CD4-positive, CD25-positive, alpha-beta regulatory T cell (primary cell): ENCODE results near the gene ZNF740. TPM values are rescaled to one million over a fixed set of nuclear protein-coding genes. Genes with fewer than 3 reads are reported as not detected.

Source experiments
- polyA plus RNA-seq, 4 donors: library from polyadenylated mRNA; unstranded; fragments of 300-500 nt; fragmentation: Illumina TruSeq; gene quantifications; one replicate each; pipeline ENCODE4 v1.2.3, GENCODE V29; 2021
- total RNA-seq: library from RNA; stranded (reverse); gene quantifications from one replicate; pipeline ENCODE4 v1.2.3, GENCODE V29; 2022

The ZNF740 gene
- total and polyA plus RNA-seq, 5 donors from 2014 or later = 2.3 to 32.6 (median 3.0) TPM

Other genes with a start within 250 kb of the ZNF740 start
- 2.4 TPM for gene KRT18, start 231.6 kb upstream of the ZNF740 start, total RNA-seq
- gene KRT18, start 231.6 kb upstream of the ZNF740 start, polyA plus RNA-seq = 10 to 100 TPM in 1 of 4 donors, 1 to 10 TPM in 3; 5.8 to 11.2 (median 6.8) TPM
- gene EIF4B, start 174.3 kb upstream of the ZNF740 start, total RNA-seq = 506 TPM
- gene EIF4B, start 174.3 kb upstream of the ZNF740 start, polyA plus RNA-seq = 100 to 1,000 TPM in 2 of 4 donors, 10 to 100 TPM in 2; 71.3 to 116 (median 103) TPM
- gene TNS2, start 130.7 kb upstream of the ZNF740 start, total RNA-seq = 1.4 TPM
- under 1 TPM in 1 of 4 donors, not detected in 3; 0.09 TPM for gene TNS2, start 130.7 kb upstream of the ZNF740 start, polyA plus RNA-seq
- gene SPRYD3, start 101.3 kb upstream of the ZNF740 start, total RNA-seq = 25.9 TPM
- gene SPRYD3, start 101.3 kb upstream of the ZNF740 start, polyA plus RNA-seq = 10 to 100 TPM; 34.1 to 59.2 (median 45.9) TPM
- not detected for gene IGFBP6, start 83.1 kb upstream of the ZNF740 start, total RNA-seq
- gene IGFBP6, start 83.1 kb upstream of the ZNF740 start, polyA plus RNA-seq = under 1 TPM in 1 of 4 donors, not detected in 3; 0.84 TPM
- gene SOAT2, start 77.2 kb upstream of the ZNF740 start, total RNA-seq = 0.37 TPM
- gene SOAT2, start 77.2 kb upstream of the ZNF740 start, polyA plus RNA-seq = not detected
- 68.0 TPM for gene CSAD, start 203 bp downstream of the ZNF740 start, total RNA-seq
- gene CSAD, start 203 bp downstream of the ZNF740 start, polyA plus RNA-seq = 1 to 10 TPM; 1.2 to 2.3 (median 1.6) TPM
- gene ITGB7, start 26.5 kb downstream of the ZNF740 start, total RNA-seq = 297 TPM
- gene ITGB7, start 26.5 kb downstream of the ZNF740 start, polyA plus RNA-seq = 100 to 1,000 TPM; 279 to 382 (median 330) TPM
- 16.8 TPM for gene RARG, start 51.5 kb downstream of the ZNF740 start, total RNA-seq
- 1 to 10 TPM; 1.5 to 5.1 (median 2.4) TPM for gene RARG, start 51.5 kb downstream of the ZNF740 start, polyA plus RNA-seq
- 2.7 TPM for gene ESPL1, start 87.6 kb downstream of the ZNF740 start, total RNA-seq
- under 1 TPM in 3 of 4 donors, not detected in 1; 0.05 to 0.24 (median 0.11) TPM for gene ESPL1, start 87.6 kb downstream of the ZNF740 start, polyA plus RNA-seq
- gene PFDN5, start 114.8 kb downstream of the ZNF740 start, total RNA-seq = 506 TPM
- 1,000 to 10,000 TPM; 1,352 to 1,800 (median 1,601) TPM for gene PFDN5, start 114.8 kb downstream of the ZNF740 start, polyA plus RNA-seq
- gene MYG1, start 119.0 kb downstream of the ZNF740 start, total RNA-seq = 33.9 TPM
- gene MYG1, start 119.0 kb downstream of the ZNF740 start, polyA plus RNA-seq = 10 to 100 TPM; 85.0 to 98.1 (median 94.4) TPM
- 36.8 TPM for gene AAAS, start 140.9 kb downstream of the ZNF740 start, total RNA-seq
- 10 to 100 TPM; 34.0 to 45.9 (median 37.8) TPM for gene AAAS, start 140.9 kb downstream of the ZNF740 start, polyA plus RNA-seq
- gene SP7, start 155.6 kb downstream of the ZNF740 start, total RNA-seq = not detected
- gene SP7, start 155.6 kb downstream of the ZNF740 start, polyA plus RNA-seq = under 1 TPM in 1 of 4 donors, not detected in 3; 0.07 TPM
- 79.0 TPM for gene SP1, start 199.5 kb downstream of the ZNF740 start, total RNA-seq
- gene SP1, start 199.5 kb downstream of the ZNF740 start, polyA plus RNA-seq = 1 to 10 TPM; 8.1 to 9.3 (median 8.2) TPM
- gene AMHR2, start 243.1 kb downstream of the ZNF740 start, total RNA-seq = not detected
- gene AMHR2, start 243.1 kb downstream of the ZNF740 start, polyA plus RNA-seq = not detected